GDM1 (cell line): ENCODE results near the gene PER3.

Source experiments
- DNase-seq: peaks from one replicate; lab custom pipeline; 2025; lab: John Stamatoyannopoulos, UW

Gene PER3

GRCh38 chr1:7838714-7839113, 54.6 kb downstream of the PER3 start:
- DNase-seq, result no peak

DNA sequence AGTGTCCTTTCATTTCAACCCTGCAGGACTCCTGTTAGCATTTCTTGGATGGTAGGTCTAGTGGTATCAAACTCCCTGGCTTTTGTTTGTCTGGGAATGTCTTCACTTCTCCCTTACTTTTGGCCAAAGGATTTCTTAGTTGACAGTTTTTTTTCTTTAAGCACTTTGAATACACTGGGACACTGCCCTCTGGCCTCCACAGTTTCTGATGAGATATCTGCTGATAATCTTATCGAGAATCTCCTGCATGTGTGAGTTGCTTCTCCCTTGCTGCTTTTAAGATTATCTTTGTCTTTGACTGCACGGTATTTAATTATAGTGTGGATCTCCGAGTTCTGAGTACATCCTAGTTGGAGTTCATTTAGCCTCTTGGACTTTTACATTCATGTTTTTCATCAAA, 55.4 kb downstream of the PER3 start:
- no peak for DNase-seq

DNA sequence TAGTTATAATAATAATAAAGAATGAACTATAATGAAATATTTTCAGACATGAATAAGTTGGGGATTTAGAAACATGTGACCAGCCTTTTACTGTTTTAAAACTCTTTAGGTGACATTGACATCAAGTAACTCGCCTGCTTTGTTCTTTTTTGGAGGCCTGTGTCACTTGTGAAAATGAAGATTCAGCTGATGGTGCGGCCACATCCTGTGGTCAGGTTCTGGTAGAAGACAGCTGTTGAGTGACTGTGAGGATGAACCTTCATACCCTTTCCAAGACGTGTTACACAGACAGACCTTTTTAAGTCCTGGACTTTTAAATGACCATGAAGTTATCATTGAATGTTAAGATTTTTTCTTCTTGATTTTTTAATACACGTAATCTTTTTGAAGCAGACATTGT, 58.4 kb downstream of the PER3 start:
- no peak for DNase-seq

GRCh38 chr1:7845761-7846160, 61.7 kb downstream of the PER3 start:
- no peak for DNase-seq

GRCh38 chr1:7846656-7847055, 62.6 kb downstream of the PER3 start:
- DNase-seq, result no peak

GRCh38 chr1:7847599-7847998, 63.5 kb downstream of the PER3 start:
- no peak for DNase-seq

GRCh38 chr1:7850786-7851185, 66.7 kb downstream of the PER3 start:
- DNase-seq, result no peak

DNA sequence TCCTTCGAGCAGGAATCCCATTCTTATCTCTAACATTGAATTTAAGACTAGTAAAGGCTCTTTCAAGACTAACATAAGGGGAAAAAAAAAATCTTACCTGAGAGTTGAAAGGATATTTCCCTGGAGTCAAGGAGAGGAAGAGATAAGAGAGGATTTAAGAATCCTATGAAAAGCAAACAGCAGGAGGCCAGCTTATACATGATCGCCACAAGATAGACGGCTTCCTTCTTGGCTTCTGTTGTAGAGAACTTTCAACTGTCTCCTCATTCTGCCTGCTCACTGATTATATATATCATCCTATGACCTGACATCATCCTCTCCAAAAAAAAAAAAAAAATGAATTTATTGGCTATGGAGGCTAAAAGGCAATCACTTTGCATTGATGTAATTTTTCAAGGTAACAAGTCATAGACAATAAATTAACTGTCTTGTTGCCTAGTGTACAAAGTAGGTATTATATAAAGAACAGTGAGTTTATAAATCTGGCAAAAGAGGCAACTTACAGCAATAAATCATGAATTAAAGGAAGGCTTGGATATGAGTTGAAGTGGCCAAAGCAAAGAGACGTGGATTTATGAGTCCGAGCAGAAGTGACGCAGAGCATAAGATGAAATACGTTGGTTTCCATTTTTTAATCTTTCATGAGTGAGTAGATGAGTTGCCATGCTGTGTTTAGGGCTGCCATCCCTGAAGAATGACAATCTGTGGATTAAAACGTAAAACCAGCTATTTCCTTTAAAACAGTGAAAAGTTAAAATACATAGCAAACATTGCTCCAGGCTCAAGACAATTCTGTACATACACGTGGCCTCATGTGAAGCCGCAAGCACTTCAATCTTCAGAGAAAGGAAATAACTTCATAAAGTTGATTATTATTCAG, 69.0 kb downstream of the PER3 start, which contains the start of gene UTS2:
TSS of gene UTS2 (minus strand) at position 262 of the 880 bp plus-strand sequence. CDS start at position 200, 62 bp downstream.
- DNase-seq, result no peak

DNA sequence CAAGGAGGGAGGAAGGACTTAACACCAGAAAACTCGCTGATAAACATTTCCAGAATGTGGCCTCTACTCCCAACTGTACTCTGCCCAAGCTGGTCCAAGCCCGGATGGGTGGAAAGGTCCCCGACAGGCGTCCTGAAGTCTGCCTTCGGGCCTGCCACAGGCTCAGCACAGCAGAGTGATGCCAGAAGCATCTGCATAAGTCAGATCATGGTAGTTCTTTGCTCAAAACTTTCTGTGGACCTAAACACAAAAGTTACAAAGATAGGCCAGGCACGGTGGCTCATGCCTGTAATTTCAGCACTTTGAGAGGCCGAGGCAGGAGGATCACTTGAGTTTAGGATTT, 69.6 kb downstream of the PER3 start:
- DNase-seq, result no peak

DNA sequence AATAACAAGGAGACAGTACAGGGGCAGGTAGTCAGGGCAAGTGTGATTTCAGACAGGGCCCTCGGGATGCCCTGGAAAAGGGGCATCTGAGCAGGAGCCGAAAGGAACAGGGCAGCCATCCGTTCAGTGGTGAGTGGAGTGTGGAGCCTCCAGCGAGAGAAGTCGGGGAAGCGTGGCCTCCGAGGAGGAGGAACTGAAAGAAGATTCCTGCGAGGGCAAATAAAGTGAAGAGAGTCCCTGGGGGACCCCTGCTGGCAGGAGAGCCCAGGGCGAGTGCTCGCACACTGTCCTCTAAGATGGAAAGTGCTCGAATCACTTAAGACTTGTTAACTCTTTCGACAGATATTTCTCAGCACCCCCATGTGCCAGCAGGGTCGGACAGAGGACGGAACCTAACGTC, 72.3 kb downstream of the PER3 start:
- DNase-seq, result no peak

DNA sequence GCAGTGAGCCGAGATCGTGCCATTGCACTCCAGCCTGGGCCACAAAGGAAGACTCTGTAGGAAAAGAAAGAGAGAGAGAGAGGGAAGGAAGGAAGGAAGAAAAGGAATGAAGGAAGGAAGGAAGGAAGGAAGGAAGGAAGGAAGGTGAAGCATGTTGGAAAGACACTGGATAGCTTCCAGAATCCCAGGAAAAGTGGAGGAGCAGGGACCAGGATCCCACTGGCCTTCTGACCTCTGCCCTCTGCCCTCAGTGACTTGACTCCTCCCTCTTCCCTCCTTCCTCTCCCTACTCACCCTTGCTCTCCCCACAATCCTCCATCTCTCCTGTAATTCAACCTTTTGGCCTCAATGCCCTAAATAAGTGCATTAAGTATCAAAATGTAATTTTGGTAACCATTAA, 72.9 kb downstream of the PER3 start:
- DNase-seq, result no peak

GRCh38 chr1:7857985-7858384, 73.9 kb downstream of the PER3 start:
- DNase-seq, result no peak

- no peak for DNase-seq
Observed at GRCh38 chr1:7859406-7859805, 75.3 kb downstream of the PER3 start.

DNA sequence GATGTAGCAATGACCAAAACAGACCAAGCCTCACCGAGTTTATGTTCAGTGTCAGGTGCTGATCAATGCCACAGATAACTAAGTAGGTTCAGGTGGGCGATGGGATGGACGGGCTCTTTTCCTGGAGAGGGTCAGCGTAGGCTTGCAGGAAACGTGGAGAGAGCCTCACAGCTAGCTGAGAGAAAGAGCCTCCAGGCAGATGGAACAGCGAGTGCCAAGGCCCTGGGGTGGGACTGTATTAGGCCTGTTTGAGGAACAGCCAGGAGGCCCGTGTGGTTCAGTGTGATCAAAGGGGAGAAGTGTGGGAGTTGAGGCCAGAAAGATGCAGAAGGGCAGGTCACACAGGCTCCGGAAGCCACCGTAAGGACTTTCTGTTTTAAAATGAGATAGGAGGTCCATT, 76.0 kb downstream of the PER3 start:
- DNase-seq, result no peak

DNA sequence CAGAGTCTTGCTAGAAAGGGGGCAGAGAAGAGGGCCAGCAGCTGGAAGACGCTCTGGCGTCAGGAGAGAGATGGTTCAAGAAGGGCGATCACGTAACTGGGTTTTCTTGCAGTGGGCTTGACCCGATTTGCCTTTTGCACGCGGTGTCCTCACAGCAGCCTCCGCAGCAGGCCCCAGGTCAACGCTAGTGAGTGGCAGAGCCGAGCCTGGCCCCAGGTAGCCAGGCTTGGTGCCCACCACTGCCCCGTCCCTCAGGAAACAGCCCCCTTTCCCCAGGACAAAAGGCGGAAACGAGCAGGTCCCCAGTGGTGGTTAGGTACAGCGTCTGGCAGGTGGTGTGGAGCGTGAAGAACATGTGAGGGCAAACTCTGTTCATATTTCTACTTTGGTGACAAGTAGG, 77.4 kb downstream of the PER3 start:
- no peak for DNase-seq

DNA sequence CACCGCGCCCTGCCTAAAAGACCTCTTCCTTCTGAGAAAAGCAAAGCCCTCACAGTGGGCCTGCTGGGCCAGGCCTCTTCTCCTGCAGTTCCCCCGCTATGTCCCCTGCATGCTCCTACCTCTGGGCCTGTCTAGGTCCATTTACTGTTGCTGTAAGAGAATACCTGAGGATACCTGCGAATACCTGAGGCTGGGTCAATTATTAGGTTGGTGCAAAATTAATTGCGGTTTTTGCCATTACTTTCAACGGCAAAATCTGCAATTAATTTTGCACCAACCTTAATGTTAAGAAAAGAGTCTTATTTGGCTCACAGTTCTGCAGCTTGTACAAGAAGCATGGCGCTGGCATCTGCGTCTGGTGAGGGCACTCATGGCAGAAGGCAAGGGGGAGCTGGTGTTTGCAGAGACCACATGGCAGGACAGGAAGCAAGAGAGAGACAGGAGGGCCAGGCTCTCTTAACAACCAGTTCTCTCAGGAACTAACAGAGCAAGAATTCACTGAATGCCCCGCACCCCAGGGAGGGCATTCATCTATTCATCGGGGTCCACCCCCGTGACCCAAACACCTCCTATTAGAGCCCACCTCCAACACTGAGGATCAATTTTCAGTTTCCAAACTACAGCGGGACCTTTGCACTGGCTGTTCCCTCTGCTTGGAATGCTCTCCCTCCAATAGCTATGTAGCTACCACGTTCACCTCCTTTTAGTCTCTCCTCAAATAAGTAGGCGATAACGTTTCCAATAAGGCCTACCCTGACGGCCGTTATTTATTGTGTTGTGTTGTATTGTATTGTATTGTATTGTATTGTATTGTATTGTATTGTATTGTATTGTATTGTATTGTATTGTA, 78.3 kb downstream of the PER3 start:
- DNase-seq, result no peak

GRCh38 chr1:7863756-7864328, 79.8 kb downstream of the PER3 start:
- DNase-seq, result no peak

- no peak for DNase-seq
Observed at GRCh38 chr1:7865978-7866377, 81.9 kb downstream of the PER3 start.

- no peak for DNase-seq
Observed at GRCh38 chr1:7868070-7868780, 84.1 kb downstream of the PER3 start.

DNA sequence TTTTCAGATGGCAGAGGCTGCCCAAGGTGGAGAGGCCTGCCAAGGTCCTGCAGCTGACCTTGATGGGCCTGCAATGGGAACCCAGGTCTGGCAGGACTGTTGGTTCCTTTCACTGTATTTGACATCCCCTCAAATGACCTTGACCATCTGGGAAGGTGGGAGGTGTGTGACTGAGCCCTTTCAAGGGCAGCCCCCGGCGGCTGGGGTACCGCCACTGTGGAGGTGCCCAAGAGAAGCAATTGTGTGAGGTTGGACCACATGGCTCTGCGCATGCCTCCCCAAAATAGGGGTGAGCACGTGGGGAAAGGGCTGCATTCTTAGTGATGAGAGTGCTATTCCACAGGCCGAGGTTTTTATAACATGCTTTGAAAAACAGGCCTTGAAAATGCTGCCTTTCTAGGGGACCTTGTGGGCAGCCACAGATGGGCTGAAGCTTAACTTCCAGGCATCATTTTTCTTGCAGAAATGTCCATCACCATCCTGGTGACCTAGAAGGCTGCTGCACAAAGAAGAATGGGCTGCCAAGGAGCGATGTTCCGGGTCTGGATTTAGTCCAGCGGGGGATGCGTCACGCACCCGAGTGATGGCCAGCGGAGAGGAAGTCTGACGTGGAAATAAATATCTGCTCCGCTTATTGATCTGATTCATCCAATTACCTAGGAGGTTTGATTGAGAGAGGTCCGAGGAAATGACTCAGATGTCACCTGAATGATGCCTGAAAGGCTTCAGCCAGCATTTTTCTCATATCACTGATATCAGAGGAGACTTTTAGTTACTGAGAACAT, 85.2 kb downstream of the PER3 start:
- DNase-seq, result no peak

DNA sequence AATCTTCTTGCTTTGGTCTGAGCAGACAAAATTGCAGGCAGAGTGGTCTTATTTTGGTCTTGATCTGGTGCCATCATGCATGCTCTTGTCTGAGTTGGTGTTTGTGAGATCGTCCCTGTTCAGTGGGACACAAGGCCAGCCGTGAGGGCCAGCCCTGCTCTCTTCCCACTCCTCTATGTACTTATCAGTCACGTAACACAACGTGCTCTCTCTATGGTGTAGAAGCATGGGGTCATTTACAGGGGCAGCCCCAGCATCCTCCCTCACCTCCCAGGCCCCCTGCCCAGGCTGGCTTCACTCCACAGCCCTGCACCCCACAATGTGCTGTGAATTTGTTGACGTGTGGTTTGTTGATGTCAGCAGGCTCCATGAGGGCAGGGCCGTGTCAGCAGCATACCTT, 87.0 kb downstream of the PER3 start:
- DNase-seq, result no peak
